B cell (primary cell): ENCODE measurements around the gene METTL23.

Source experiments
- CTCF ChIP-seq: fragments of 200-600 bp; IDR thresholded peaks from one replicate; pipeline ENCODE4 v1.8.0; 2022; ENCODE audit warnings: antibody characterized with exemption, mild to moderate bottlenecking
- EZH2 ChIP-seq: IDR thresholded peaks from 2 replicates; pipeline ENCODE4 v1.6.1; 2012; ENCODE audit warnings: borderline replicate concordance, low read depth, mild to moderate bottlenecking, moderate library complexity, low read length; ENCODE audit not compliant: insufficient read depth, poor library complexity, severe bottlenecking

- TF ChIP-seq CTCF: no peak
- no peak for TF ChIP-seq EZH2
Measured at GRCh38 chr17:76783146-76783545, 56.5 kb downstream of the METTL23 start.
